Activated B cell treated with CpG ODN at 0.5 μM for 24 hours (primary cell): Measurements from ENCODE around the gene CCDC177. TPM values are rescaled to one million over a fixed set of nuclear protein-coding genes. Genes with fewer than 3 reads are reported as not detected.

Source experiments
- ATAC-seq: fragments of 200-7000 bp; cut with Tn5 transposase; one replicate; pipeline ENCODE4 v1.10.0; 2021; ENCODE audit warnings: low read depth, mild to moderate bottlenecking, moderate library complexity
- CTCF ChIA-PET: fragments of 350-600 bp; sonication (Branson Sonifier 250); formaldehyde crosslinking; loops from one replicate; lab custom pipeline; 2021; ENCODE audit warnings: antibody characterized with exemption; lab: Charles Lee
- POLR2A ChIA-PET: fragments of 350-600 bp; sonication (Branson Sonifier 250); formaldehyde crosslinking; loops from one replicate; lab custom pipeline; 2021; ENCODE audit warnings: antibody characterized with exemption; lab: Charles Lee
- DNase-seq: peaks from one replicate; pipeline ENCODE4 v3.0.0; 2022
- H3K27ac Mint-ChIP-seq: one replicate; pipeline ENCODE4 v1.8.0; 2020; ENCODE audit warnings: mixed read lengths
- H3K27me3 Mint-ChIP-seq: one replicate; pipeline ENCODE4 v1.8.0; 2021; ENCODE audit warnings: mixed read lengths
- H3K36me3 Mint-ChIP-seq: one replicate; pipeline ENCODE4 v1.8.0; 2021; ENCODE audit warnings: low read depth, mixed read lengths
- H3K4me1 Mint-ChIP-seq: one replicate; pipeline ENCODE4 v1.8.0; 2021; ENCODE audit warnings: mixed read lengths
- H3K4me3 Mint-ChIP-seq: one replicate; pipeline ENCODE4 v1.8.0; 2020; ENCODE audit warnings: mild to moderate bottlenecking, mixed read lengths
- H3K9me3 Mint-ChIP-seq: one replicate; pipeline ENCODE4 v1.8.0; 2020; ENCODE audit warnings: mixed read lengths
- intact Hi-C: fragments of 100-400 bp; cut with micrococcal nuclease; formaldehyde crosslinking; loops from one replicate; pipeline ENCODE4 v1.15.1; 2024
- total RNA-seq: library from RNA; stranded (reverse); gene quantifications from 2 replicates; pipeline ENCODE4 v1.2.3, GENCODE V29; 2022
- TF ChIP-seq, protein P1 (sequence below): fragments of 200-600 bp; IDR thresholded peaks from one replicate; pipeline ENCODE4 v1.8.0; 2022; ENCODE audit warnings: antibody characterized with exemption, mild to moderate bottlenecking

CCDC177 gene
- total RNA-seq, 1 donor from 2014 or later = not detected

DNA sequence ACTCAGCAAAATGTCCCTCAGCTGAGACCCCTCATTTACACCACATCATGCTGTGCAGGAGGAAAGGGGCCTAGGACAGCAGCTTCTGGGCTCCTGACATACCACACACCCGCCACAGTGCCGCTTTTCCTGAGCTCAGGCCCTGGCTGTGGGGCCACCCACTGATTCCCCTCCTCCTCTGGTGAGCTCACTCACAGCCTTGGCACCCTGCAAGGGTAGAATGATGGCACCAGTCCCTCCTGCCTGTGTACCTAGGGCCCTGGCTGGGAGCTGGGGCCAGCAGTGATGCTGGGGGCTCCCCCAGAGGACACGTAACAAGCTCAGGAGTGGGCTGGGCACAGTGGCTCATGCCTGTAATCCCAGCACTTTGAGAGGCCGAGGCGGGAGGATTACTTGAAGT lies 45.7 kb downstream of the CCDC177 start:
- no peak for DNase-seq
- no peaks in the 10 kb centered on the region for H3K4me1 Mint-ChIP-seq
- CTCF ChIA-PET = no interaction called here
- H3K27me3 Mint-ChIP-seq = peaks cover 9% of the 10 kb centered on the region
- no peak for ATAC-seq
- TF ChIP-seq, protein P1, sequence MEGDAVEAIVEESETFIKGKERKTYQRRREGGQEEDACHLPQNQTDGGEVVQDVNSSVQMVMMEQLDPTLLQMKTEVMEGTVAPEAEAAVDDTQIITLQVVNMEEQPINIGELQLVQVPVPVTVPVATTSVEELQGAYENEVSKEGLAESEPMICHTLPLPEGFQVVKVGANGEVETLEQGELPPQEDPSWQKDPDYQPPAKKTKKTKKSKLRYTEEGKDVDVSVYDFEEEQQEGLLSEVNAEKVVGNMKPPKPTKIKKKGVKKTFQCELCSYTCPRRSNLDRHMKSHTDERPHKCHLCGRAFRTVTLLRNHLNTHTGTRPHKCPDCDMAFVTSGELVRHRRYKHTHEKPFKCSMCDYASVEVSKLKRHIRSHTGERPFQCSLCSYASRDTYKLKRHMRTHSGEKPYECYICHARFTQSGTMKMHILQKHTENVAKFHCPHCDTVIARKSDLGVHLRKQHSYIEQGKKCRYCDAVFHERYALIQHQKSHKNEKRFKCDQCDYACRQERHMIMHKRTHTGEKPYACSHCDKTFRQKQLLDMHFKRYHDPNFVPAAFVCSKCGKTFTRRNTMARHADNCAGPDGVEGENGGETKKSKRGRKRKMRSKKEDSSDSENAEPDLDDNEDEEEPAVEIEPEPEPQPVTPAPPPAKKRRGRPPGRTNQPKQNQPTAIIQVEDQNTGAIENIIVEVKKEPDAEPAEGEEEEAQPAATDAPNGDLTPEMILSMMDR = no peak
- no peak overlapping the region for H3K4me3 Mint-ChIP-seq
- H3K9me3 Mint-ChIP-seq = no peaks in the 10 kb centered on the region
- H3K27ac Mint-ChIP-seq = no peak overlapping the region
- intact Hi-C loops = no loop called here
- no peaks in the 10 kb centered on the region for H3K36me3 Mint-ChIP-seq
- POLR2A ChIA-PET = no interaction called here

DNA sequence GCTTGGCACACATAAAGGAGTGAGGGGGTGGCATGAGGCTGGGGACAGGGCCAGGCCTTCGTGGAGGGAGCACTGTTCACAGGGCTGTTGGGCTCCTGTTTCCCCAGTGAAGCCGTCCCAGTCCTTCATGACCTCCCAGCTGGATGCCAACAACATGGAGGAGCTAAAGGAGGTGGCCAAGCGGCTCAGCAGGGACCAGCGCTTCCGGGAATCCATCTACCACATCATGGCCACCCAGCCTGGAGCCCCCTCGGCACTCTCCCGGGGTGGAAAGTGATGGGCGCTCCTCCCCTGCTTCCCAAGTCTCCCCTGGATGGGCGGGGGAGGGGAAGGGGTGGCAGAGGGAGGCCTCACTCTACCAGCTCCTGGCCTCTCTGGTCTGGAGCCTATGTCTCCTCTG lies 46.5 kb downstream of the CCDC177 start:
- CTCF ChIA-PET = no interaction called here
- H3K27me3 Mint-ChIP-seq = peaks cover 5% of the 10 kb centered on the region
- TF ChIP-seq, protein P1 = no peak
- H3K27ac Mint-ChIP-seq = no peak overlapping the region
- no peak for DNase-seq
- POLR2A ChIA-PET = no interaction called here
- H3K9me3 Mint-ChIP-seq = no peaks in the 10 kb centered on the region
- intact Hi-C loops = no loop called here
- H3K4me1 Mint-ChIP-seq = no peaks in the 10 kb centered on the region
- H3K4me3 Mint-ChIP-seq = no peak overlapping the region
- no peak for ATAC-seq
- H3K36me3 Mint-ChIP-seq = no peaks in the 10 kb centered on the region

DNA sequence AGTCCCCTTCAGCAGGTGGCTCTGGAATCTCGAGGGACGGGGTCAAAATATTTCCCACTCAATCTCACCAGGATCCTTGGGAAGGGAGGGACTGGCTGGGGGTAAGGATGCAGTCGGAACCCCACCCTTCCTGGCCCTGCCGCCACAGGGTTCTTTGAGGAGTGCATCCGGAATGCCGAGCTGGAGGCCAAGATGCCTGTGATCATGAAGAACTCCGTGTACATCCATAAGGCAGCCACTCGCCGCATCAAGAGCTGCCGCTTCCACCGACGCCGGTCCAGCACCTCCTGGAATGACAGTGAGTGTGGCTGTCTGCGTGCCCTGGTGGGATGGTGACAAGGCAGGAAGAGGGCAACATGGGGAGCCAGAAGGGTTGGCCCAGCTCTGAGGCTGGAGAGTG lies 47.0 kb downstream of the CCDC177 start:
- Mint-ChIP-seq H3K27me3 (peaks cover 4% of the 10 kb centered on the region), H3K4me3 (no peak overlapping the region), H3K4me1 (no peaks in the 10 kb centered on the region), H3K27ac (no peak overlapping the region), H3K36me3 (no peaks in the 10 kb centered on the region), H3K9me3 (no peaks in the 10 kb centered on the region)
- DNase-seq (no peak), ATAC-seq (no peak)
- TF ChIP-seq, protein P1 = no peak
- intact Hi-C loops = no loop called here
- ChIA-PET CTCF (no interaction called here), POLR2A (no interaction called here)

DNA sequence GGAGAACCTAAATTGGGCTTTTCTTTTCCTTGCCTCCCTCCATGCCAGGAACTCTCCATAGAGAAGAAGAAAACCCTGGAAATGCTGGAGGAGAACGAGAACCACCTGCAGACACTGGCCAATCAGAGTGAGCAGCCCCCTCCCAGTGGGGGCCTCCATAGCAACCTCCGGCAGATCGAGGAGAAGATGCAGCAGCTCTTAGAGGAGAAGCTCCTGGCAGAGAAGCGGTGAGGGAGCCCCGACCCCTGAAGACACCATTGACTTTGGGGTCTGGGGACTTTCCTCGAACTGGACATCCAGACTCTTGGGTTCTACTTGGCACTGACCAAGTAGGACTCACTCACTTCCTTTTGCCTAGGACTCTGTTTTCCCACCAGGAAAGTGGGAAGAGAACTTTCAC lies 48.8 kb downstream of the CCDC177 start:
- TF ChIP-seq, protein P1 = no peak
- POLR2A ChIA-PET = no interaction called here
- Mint-ChIP-seq H3K9me3 (no peaks in the 10 kb centered on the region), H3K4me3 (no peak overlapping the region), H3K36me3 (no peaks in the 10 kb centered on the region), H3K4me1 (no peaks in the 10 kb centered on the region), H3K27me3 (peaks cover 10% of the 10 kb centered on the region), H3K27ac (no peak overlapping the region)
- DNase-seq (no peak), ATAC-seq (no peak)
- CTCF ChIA-PET = no interaction called here
- intact Hi-C loops = no loop called here

DNA sequence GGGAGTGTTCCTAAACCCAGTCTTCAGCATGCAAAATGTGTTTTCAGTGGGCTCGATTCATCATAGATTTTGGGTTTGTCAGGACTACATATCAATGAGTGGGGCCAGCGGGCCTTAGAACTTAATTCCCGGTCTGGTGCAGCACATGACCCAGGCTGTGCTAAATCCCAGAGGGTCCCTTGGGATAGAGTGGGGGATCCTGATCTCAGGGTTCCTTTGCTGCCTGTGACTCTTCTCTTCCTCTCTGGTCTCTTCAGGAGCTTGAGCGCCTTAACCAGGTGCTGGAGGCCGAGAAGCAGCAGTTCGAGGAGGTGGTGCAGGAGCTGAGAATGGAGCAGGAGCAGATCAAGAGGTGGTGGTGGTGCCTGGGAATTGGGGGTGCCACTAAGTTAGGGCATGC lies 52.6 kb downstream of the CCDC177 start:
- intact Hi-C loops = no loop called here
- no peak for ATAC-seq
- H3K9me3 Mint-ChIP-seq = no peaks in the 10 kb centered on the region
- H3K4me3 Mint-ChIP-seq = no peak overlapping the region
- H3K27me3 Mint-ChIP-seq = peaks cover 20% of the 10 kb centered on the region
- no peaks in the 10 kb centered on the region for H3K36me3 Mint-ChIP-seq
- ChIA-PET CTCF (no interaction called here), POLR2A (no interaction called here)
- H3K4me1 Mint-ChIP-seq = no peaks in the 10 kb centered on the region
- no peak for DNase-seq
- TF ChIP-seq, protein P1 = no peak
- no peak overlapping the region for H3K27ac Mint-ChIP-seq

Other genes starting within 250 kb of the CCDC177 start
- 252 and 273 TPM in 2 replicates for gene ERH, start 176.6 kb downstream of the CCDC177 start, total RNA-seq
- 46.4 and 54.5 TPM in 2 replicates for gene SLC39A9, start 176.2 kb downstream of the CCDC177 start, total RNA-seq
- 0.22 and 0.24 TPM in 2 replicates for gene PLEKHD1, start 90.1 kb downstream of the CCDC177 start, total RNA-seq
- 63.5 and 67.1 TPM in 2 replicates for gene SUSD6, start 36.7 kb upstream of the CCDC177 start, total RNA-seq
- gene SRSF5, start 192.3 kb upstream of the CCDC177 start, total RNA-seq = 394 and 422 TPM in 2 replicates
- gene SLC10A1, start 222.4 kb upstream of the CCDC177 start, total RNA-seq = not detected in 2 replicates